Erythroblast (primary cell): ENCODE measurements around the gene HELZ.

ENCODE experiments used
- GATA1 ChIP-seq: IDR thresholded peaks from 2 replicates; pipeline ENCODE4 v1.6.1; 2011; ENCODE audit warnings: low read depth, mild to moderate bottlenecking, control low read depth, low read length, moderate library complexity
- POLR2A ChIP-seq: IDR thresholded peaks from 2 replicates; pipeline ENCODE4 v1.6.1; 2011; ENCODE audit warnings: mild to moderate bottlenecking, low read length

DNA sequence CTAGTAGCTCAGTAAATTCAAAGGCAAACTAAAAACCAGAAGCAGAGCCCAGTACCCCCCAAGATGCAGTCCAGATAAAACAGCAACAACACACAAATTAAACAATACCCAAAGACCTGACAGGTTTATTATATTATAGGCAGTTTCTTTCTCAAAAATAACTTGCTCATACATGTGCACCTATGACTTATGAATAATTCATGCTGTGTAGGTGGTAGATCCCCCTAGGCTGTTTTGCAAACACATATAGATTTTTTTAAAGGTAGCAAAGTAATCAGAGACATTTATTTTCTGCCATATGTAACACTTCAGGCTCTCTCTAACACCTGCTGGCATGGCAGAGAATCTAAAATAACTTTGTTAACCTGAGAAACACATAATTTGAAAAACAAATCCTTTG, 173.4 kb downstream of the HELZ start:
- TF ChIP-seq POLR2A (no peak), GATA1 (no peak)
